ENCODE data around the gene URI1. TPM values are rescaled to one million over a fixed set of nuclear protein-coding genes. Genes with fewer than 3 reads are reported as not detected.
"Not testable (repeated sequence)": the region's sequence is repeated elsewhere in the genome, so short reads cannot be mapped to it uniquely, and the experiment has no call there.

The URI1 gene
- total and polyA plus RNA-seq, 5 experiments from 2014 or later, result 17.3 to 98.4 (median 41.7) TPM

DNA sequence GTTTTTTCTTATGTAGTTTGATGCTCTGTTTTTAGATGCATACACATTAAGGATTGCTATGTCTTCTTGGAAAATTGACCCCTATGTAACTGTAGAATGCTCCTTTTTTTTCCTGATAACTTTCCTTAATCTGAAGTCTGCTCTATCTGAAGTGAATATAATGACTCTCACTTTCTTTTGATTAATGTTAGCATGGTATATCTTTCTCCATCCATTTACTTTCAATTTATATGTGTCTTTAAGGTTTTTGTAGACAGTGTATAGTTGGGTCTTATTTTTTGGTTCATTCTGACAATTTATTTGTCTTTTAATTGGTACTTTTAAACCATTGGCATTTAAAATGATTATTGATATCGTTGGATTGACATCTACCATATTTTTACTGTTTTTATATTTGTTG is 92.3 kb downstream of the URI1 start:
- H3K4me1 Mint-ChIP-seq, result peaks cover under 1 to 22% (median 5%) of the 10 kb centered on the region in 4 donors
- POLR2A ChIA-PET, result interaction anchor here (1.0 kb wide), 1 partner anchor 11 kb away, joined by 3 read pairs; no protein-coding TSS in a partner anchor
- peak overlapping the region in 1 of 10 donors; percentile 32 for H3K27ac Mint-ChIP-seq
- no peaks in the 10 kb centered on the region for H3K27me3 Mint-ChIP-seq
- peaks cover 16 to 57% (median 42%) of the 10 kb centered on the region in 9 donors for H3K9me3 Mint-ChIP-seq
- no peak for ATAC-seq
- no peak overlapping the region for H3K4me3 Mint-ChIP-seq
- DNase-seq, result no peak
- H3K36me3 Mint-ChIP-seq, result peaks cover 82 to 93% (median 92%) of the 10 kb centered on the region in 3 donors

DNA sequence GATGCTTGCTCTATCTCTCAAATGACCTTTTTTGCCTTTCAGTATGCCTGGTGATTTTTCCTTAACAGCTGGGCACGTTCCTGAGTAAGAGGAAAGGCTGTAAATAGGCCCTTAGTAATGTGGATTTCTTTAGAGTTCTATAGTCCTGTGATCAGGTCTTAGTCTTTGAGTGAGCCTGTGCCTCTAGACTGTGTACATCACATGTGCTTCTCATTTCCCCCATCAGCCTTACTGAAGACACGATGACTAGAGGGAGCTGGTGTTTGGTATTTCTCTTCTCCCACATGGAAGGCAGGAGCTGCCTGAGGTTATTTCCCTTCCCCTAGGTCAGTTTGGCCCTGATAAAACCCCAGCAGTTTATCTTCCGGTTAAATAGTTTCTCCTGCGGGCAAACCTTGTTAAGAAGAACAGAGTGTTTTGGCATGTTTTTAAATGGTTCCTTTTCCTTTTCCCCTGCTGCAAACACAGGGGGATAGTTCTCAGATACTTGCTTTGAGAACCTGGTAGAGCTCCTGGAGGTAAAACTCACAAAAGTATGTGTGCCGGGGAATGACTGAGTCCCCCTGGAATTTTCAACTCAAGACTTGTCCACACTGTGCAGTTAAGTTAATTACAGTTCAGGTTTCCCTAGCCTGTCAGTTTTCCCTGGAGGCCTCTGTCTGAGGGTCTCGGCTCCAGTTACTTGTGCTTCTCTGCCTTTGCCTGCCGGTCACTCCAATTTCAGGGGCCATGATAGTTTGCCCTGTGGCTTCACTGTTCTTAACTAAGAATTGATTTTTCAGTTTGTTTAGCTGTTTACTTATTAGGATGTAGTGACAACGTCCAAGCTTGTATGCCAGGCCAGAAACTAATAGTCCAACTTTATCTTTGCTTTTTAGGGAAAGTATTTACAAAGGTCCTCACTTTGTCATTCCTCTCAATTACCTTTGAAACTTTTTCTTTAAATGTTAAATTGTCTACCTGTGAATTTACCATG is 94.4 kb downstream of the URI1 start:
- H3K4me3 Mint-ChIP-seq, result no peak overlapping the region
- ATAC-seq, result no peak
- H3K9me3 Mint-ChIP-seq, result peaks cover 19 to 63% (median 48%) of the 10 kb centered on the region in 9 donors
- POLR2A ChIA-PET, result interaction anchor here (0.7 to 0.9 kb wide), 2 partner anchors 55 to 93 kb away, joined by 4 to 5 read pairs; no protein-coding TSS in a partner anchor
- peaks cover 63 to 78% (median 74%) of the 10 kb centered on the region in 3 donors for H3K36me3 Mint-ChIP-seq
- H3K4me1 Mint-ChIP-seq, result peaks cover 0 to 7% (median 3%) of the 10 kb centered on the region in 4 donors
- H3K27me3 Mint-ChIP-seq, result no peaks in the 10 kb centered on the region
- peak overlapping the region in 1 of 10 donors; percentile 79 for H3K27ac Mint-ChIP-seq
- DNase-seq, result no peak

DNA sequence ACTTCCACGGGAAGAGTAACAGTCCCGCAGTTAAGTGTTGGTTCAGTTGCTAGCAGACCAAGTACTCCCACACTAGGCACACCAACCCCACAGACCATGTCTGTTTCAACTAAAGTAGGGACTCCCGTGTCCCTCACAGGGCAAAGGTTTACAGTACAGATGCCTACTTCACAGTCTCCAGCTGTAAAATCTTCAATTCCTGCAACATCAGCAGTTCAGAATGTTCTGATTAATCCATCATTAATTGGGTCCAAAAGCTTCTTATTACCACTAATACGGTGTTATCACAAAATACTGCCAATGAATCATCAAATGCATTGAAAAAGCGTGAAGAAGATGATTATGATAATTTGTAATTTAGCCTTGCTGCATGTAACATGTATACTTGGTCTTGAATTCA is 95.8 kb downstream of the URI1 start:
- DNase-seq (no peak), ATAC-seq (no peak)
- POLR2A ChIA-PET, result no interaction called here
- H3K4me3 Mint-ChIP-seq, result no peak overlapping the region
- no peaks in the 10 kb centered on the region for H3K27me3 Mint-ChIP-seq
- H3K27ac Mint-ChIP-seq, result no peak overlapping the region
- H3K9me3 Mint-ChIP-seq, result peaks cover 18 to 60% (median 49%) of the 10 kb centered on the region in 9 donors
- peaks cover 0 to 8% (median 4%) of the 10 kb centered on the region in 4 donors for H3K4me1 Mint-ChIP-seq
- peaks cover 54 to 67% (median 60%) of the 10 kb centered on the region in 3 donors for H3K36me3 Mint-ChIP-seq

DNA sequence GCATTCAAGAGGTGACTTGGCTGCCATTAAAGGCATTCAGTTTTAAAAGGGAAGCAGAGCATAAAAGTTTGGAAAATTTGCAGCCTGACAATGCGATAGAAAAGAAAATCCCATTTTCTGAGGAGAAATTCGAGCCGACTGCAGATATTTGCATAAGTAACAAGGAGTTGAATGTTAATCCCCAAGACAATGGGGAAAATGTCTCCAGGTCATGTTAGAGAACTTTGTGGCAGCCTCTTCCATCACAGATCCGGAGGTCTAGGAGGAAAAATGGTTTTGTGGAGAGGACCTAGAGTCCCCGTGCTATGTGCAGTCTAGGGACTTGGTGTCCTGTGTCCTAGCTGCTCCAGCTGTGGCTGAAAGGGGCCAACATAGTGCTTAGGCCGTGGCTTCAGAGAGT is 99.9 kb downstream of the URI1 start:
- POLR2A ChIA-PET, ATAC-seq, H3K27me3 Mint-ChIP-seq, DNase-seq, H3K4me3 Mint-ChIP-seq, H3K27ac Mint-ChIP-seq, H3K4me1 Mint-ChIP-seq: not testable (repeated sequence)
- Mint-ChIP-seq H3K9me3 (peaks cover 7 to 33% (median 18%) of the 10 kb centered on the region in 9 donors), H3K36me3 (peaks cover 18 to 30% (median 21%) of the 10 kb centered on the region in 3 donors)

DNA sequence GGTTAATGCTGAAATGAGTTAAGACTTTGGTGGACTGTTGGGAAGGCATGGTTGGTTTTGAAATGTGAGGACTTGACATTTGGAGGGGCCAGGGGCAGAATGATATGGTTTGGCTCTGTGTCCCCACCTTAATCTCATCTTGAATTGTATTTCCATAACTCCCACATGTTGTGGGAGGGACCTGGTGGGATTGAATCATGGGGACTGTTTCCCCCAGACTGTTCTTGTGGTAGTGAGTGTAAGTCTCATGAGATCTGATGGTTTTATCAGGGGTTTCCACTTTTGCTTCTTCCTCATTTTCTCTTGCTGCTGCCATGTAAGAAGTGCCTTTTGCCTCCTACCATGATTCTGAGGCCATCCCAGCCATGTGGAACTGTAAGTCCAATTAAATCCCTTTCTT is 101.0 kb downstream of the URI1 start:
- ATAC-seq, H3K27ac Mint-ChIP-seq, H3K4me3 Mint-ChIP-seq, H3K27me3 Mint-ChIP-seq, POLR2A ChIA-PET, DNase-seq: not testable (repeated sequence)
- Mint-ChIP-seq H3K9me3 (peaks cover 3 to 22% (median 12%) of the 10 kb centered on the region in 9 donors), H3K4me1 (peaks cover 6 to 18% (median 14%) of the 10 kb centered on the region in 4 donors), H3K36me3 (peaks cover 7 to 19% (median 10%) of the 10 kb centered on the region in 3 donors)

DNA sequence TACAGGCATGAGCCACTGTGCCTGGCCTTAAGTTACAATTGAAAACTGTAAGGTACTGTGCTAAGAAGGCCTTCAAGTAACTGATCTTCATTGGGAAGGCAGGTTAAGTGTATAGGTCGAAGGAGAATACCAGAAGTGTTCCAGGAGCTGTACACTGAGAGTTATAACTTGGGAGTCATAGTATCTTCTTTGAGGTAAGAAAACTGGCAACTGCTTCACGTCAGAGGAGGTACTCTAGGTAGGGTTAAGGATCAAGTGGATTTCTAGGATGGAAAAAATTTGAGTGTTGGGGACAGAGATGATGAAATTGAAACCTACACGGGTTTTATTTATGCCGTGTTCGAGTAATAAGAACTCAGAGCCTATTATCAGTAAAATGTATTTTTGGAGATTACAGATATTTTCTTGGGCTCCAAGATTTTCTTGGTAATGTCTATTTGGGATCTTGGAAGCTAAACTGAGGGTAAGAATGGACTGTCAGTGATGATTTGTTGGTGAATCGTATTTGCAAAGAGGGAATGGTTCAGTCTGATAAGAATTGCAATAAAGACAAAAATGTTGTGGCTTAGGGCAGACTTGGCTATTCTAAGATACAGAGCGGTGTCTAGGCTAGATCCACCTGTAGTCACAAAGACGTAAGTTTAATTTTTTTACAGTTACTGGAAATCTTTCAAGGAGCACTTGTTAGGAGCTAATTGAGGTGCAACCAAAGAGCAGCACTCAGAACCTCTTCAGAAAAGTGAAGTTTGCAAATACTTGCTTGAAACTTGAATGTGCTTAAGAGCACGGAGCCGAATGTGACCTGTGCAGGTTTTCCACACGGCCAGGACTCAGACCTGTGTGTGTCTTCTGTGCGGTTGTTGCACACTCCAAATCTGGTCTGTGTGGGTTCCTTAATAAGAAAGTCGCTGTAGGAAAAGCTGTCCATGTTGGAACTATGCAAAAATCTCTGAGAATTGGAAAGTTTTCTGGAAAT is 102.5 kb downstream of the URI1 start:
- Mint-ChIP-seq H3K4me3 (no peak overlapping the region), H3K4me1 (peaks cover 6 to 18% (median 14%) of the 10 kb centered on the region in 4 donors), H3K9me3 (peaks cover 0 to 15% (median 7%) of the 10 kb centered on the region in 9 donors), H3K27me3 (no peaks in the 10 kb centered on the region), H3K36me3 (peaks cover 0 to 10% (median 4%) of the 10 kb centered on the region in 3 donors), H3K27ac (peak overlapping the region in 1 of 10 donors; percentile 2)
- DNase-seq (no peak), ATAC-seq (no peak)
- POLR2A ChIA-PET, result no interaction called here

DNA sequence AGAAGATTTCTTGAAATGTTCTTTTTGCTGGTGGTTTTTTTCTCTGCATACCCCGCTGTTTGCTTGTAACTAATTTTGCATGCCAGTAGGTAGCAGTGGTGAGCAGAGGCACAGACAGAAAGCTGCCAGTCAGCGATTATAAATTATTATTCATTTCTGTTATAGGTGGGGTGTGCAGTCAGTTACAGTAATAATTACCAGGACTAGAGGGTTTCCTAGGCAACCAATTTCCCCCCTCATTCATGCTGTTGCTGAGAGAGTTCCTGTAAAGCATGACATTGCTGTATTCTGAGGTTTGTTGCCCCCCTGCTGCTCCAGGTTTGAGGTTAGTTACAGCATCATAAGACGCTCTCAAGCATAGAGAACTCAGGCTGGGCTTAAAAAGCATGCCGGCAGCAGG is 104.5 kb downstream of the URI1 start:
- POLR2A ChIA-PET, result no interaction called here
- H3K4me3 Mint-ChIP-seq, result no peak overlapping the region
- DNase-seq (peak in 3 of 10 donors; percentile 8 to 41 (median 19)), ATAC-seq (peak; percentile 46 to 68)
- H3K4me1 Mint-ChIP-seq, result peaks cover 7 to 18% (median 16%) of the 10 kb centered on the region in 4 donors
- H3K36me3 Mint-ChIP-seq, result peaks cover 0 to 5% (median 0%) of the 10 kb centered on the region in 3 donors
- peaks cover 0 to 7% (median 0%) of the 10 kb centered on the region in 9 donors for H3K9me3 Mint-ChIP-seq
- H3K27ac Mint-ChIP-seq, result peak overlapping the region in 7 of 10 donors; percentile 27 to 82 (median 51)
- no peaks in the 10 kb centered on the region for H3K27me3 Mint-ChIP-seq

DNA sequence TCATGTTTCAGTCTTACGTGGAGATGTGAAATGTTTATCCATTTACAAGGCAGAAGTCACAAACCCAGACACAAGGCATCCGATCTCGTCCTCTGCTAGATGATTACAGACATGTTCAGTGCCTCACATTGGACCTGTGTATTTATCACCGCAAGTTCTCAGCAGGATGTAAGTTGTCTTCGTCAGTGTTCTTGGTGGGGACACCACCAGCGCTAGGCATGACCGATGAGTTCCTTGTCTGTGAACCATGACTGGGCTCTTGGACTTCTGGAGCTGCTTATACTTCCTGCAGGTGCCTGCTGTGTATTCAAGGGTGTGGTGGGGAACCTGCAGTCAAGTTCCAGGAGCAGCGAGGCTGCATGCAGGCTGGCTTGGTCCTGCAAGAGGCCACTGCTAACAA is 105.4 kb downstream of the URI1 start:
- Mint-ChIP-seq H3K36me3 (peaks cover 0 to 3% (median 0%) of the 10 kb centered on the region in 3 donors), H3K9me3 (peaks cover 0 to 3% (median 0%) of the 10 kb centered on the region in 9 donors), H3K27ac (peak overlapping the region in 2 of 10 donors; percentile 22 to 26), H3K27me3 (no peaks in the 10 kb centered on the region), H3K4me1 (peaks cover 6 to 24% (median 19%) of the 10 kb centered on the region in 4 donors), H3K4me3 (peak overlapping the region in 1 of 10 donors; percentile 24)
- POLR2A ChIA-PET, result no interaction called here
- DNase-seq (no peak), ATAC-seq (no peak)

DNA sequence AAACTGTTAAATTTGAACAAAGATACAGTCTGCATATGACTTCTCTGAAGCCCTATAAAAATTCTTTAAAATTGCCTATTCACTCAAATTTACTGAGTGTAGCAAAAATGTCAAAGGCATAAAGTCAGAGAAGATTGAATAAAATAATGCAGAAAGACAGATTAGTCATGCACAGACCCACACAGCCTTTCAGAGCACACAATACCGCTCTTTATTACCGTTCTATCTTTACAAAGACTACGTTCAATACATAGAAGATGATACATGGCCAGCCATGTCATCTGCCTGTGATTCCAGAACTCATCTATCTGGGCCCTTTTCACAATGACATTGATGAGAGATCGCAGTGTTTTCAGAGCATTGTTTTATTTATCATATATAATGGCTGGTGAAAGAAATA is 107.2 kb downstream of the URI1 start:
- Mint-ChIP-seq H3K36me3 (peaks cover 0 to 3% (median 0%) of the 10 kb centered on the region in 3 donors), H3K27me3 (no peaks in the 10 kb centered on the region), H3K4me1 (peaks cover 5 to 25% (median 19%) of the 10 kb centered on the region in 4 donors), H3K9me3 (peaks cover 0 to 2% (median 0%) of the 10 kb centered on the region in 9 donors), H3K27ac (no peak overlapping the region), H3K4me3 (no peak overlapping the region)
- POLR2A ChIA-PET, result no interaction called here
- ATAC-seq, result no peak
- DNase-seq, result no peak

DNA sequence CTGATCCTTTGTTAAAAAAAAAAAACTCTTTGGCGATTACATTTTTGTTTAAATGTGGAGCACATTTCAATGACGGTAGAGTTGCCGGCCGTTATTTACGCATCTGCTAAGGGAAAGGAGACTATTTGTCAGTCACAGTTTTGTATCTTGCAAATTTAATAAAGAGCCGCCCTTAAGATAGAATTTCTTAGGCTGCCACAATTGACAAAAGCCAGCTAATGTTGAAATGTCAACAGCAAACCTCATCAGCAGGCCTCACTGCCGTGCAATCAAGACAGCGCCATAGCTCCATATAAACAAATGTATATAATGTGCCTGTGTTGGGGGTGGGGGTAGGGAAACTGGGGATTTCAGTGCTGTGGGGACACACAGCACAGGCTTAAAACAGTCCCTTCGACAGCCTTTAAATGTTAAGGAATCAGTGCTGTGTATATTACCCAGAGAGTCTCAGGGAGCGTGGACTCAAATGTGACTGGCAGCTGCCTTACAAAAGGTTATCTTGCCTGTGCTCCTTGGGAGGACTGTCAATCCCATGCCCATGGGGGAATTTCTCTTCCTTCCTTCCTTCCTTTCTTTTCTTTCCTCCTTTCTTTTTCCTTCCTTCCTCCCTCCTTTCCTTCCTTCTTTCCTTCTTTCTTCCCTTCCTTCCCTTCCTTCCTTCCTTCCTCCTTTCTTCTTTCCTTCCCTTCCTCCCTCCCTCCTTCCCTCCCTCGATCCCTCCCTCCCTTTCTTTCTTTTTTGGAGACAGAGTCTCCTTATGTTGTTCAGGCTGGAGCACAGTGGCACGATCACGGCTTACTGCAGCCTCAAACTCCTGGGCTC is 108.0 kb downstream of the URI1 start:
- ATAC-seq (no peak), DNase-seq (no peak)
- no peaks in the 10 kb centered on the region for H3K27me3 Mint-ChIP-seq
- no peaks in the 10 kb centered on the region for H3K36me3 Mint-ChIP-seq
- no peak overlapping the region for H3K27ac Mint-ChIP-seq
- POLR2A ChIA-PET, result no interaction called here
- H3K9me3 Mint-ChIP-seq, result no peaks in the 10 kb centered on the region
- no peak overlapping the region for H3K4me3 Mint-ChIP-seq
- peaks cover 4 to 25% (median 18%) of the 10 kb centered on the region in 4 donors for H3K4me1 Mint-ChIP-seq

DNA sequence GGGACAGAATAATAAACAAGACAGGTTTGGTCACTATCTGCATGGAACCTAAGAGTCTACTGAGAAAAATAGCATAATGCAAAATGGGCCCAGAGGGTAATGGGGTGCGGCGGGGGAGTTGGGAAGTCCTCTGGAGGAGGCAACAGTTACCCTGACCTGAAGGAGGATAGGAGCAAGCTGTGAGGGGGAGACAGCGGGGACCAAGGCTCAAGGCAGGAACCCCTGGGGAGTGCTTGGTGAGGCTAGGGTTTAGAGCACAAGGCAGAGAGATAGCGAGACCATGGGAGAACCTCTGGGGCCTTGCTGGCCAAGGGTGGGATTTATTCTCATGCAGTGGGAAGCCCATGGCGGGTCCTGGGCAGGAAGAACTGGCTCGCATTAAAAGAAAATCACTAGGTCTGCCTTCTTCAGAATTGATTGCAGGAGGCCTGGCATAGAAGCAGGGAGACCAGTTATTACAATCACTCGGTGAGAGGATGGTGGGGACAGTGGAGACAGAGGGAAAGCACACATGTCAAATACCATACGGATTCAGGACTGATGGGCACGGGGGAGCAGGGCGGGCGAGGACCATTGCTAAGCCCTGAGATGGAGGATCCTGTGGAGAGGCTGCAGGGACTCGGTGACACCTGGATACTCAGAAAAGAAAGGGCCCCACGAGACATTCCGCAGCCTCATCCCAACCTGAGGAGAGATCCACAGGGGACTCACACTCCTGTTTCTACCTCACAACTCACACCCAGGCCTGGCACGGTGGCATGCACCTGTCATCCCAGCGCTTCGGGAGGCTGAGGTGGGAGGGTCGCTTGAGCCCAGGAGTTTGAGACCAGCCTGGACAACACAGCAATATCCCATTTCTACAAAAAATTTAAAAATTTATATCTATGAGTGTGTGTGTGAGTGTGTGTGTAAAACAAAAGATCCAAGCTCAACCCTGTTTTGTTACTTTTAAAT is 110.4 kb downstream of the URI1 start:
- Mint-ChIP-seq H3K36me3 (no peaks in the 10 kb centered on the region), H3K27ac (peak overlapping the region in 3 of 10 donors; percentile 35 to 70 (median 41)), H3K27me3 (no peaks in the 10 kb centered on the region), H3K9me3 (no peaks in the 10 kb centered on the region), H3K4me3 (no peak overlapping the region), H3K4me1 (peaks cover 3 to 10% (median 8%) of the 10 kb centered on the region in 4 donors)
- DNase-seq, result no peak
- POLR2A ChIA-PET, result no interaction called here
- ATAC-seq, result no peak

Measured in naive thymus-derived CD8-positive, alpha-beta T cell (primary cell).